ENCODE data around the gene SLC24A3.

The SLC24A3 gene

DNA sequence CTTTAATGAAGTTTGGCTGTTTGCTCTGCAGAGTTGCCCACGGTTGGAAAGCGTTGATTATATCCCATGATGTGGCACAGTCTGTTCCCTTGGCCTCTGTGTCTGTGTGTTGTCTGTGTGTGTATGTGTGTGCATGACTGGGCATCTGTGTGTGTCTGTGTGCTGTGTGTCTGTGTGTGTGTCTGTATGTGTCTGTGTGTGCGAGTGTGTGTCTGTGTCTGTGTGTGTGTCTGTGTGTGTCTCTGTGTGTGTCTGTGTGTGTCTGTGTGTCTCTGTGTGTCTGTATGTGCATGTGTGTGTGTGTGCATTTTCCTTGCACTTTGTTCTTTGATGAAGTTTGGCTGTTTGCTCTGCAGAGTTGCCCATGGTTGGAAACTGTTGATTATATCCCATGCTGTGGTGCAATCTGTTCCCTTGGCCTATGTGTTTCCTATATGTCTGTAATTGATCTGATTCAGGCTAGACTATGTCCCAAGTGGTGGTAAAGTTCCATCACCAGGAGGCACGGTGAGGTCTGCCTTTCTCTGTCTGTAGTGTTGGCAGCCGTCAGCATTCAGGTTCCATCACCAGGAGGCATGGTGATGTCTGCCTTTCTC, 467.6 kb downstream of the SLC24A3 start:
- no peak for DNase-seq (ENCODE audit: low read depth)

GRCh38 chr20:19682249-19682648, 469.8 kb downstream of the SLC24A3 start:
- DNase-seq (ENCODE audit: low read depth) = no peak

DNA sequence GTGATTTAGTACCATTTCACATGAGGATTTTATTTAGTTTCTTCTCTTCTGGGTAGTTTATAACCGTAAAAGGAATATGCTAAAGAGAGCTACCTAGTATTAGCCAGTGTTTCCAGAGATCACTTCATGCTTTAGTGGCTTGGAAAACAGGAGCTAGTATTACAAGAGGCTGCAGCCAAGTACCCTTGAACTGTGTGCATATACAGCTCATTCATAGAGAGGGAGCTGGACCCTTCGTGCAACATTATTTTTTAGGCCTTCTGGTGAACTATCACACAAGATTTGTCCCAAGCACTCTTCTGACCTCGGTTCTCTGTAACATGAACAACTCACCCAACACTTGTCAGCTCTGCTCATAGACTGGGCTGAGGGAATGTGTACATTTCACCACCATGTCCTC, 470.7 kb downstream of the SLC24A3 start:
- DNase-seq (ENCODE audit: low read depth) = no peak

DNA sequence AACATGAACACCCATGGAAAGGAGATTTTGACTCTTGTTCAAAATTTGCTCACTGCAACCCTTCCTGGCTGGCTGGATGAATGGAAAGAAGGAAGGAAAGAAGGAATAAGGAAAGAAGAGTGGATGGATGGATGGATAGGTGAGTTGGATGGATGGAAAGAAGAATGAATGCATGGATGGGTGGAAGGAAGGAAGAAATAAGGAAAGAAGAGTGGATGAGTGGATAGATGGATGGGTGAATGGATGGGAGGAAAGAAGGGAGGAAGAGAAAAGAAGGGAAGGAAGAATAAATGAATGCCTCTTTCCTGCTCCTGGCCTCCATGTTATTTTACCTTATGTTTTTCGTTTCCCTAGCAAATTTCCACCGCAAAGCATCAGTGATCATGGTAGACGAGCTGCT, 471.4 kb downstream of the SLC24A3 start:
- DNase-seq (ENCODE audit: low read depth) = no peak

GRCh38 chr20:19688031-19688806, 475.8 kb downstream of the SLC24A3 start:
- DNase-seq (ENCODE audit: low read depth) = no peak

GRCh38 chr20:19690462-19690861, 478.0 kb downstream of the SLC24A3 start:
- no peak for DNase-seq (ENCODE audit: low read depth)

DNA sequence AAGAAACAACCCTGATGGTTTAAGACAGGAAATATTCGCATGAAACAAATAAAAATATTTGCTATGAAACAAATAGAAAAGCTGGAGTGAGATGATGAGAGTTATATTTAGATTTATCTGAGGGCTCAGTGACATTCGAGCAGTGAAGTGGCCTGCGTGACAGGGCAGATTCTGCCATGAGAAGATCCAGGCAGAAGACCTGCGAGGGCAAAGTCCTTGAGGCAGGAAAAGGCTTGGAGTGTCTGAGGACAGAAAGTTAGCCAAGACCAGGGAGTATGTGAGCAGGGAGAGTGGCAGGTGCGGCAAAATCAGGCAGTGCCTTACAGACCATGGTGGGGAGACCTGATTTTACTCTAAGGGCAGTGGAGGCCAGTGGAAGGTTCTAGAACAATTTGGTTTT, 478.7 kb downstream of the SLC24A3 start:
- no peak for DNase-seq (ENCODE audit: low read depth)

DNA sequence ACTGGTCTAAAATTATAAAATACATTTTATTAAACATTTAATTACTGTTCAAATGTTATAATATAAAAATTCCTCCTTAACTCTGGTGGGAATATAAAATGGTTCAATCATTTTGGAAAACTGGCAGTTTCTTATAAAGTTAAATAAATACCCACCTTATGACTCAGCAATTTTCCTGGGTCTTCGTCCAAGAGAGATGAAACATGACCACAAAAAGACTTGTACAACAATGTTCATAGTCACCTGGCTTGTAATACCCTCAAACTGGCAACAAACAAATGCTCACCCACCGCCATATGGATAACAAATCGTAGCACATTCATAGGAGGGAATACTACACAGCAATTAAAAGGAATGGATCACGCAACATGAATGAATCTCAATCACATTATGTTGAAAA, 479.7 kb downstream of the SLC24A3 start:
- no peak for DNase-seq (ENCODE audit: low read depth)

GRCh38 chr20:19692685-19693119, 480.3 kb downstream of the SLC24A3 start:
- DNase-seq (ENCODE audit: low read depth) = peak; percentile 23

GRCh38 chr20:19693508-19693907, 481.1 kb downstream of the SLC24A3 start:
- DNase-seq (ENCODE audit: low read depth) = no peak

- no peak for DNase-seq (ENCODE audit: low read depth)
These were observed 482.6 kb downstream of the SLC24A3 start for GRCh38 chr20:19695081-19695480.

GRCh38 chr20:19696620-19697019, 484.2 kb downstream of the SLC24A3 start:
- DNase-seq (ENCODE audit: low read depth) = no peak

DNA sequence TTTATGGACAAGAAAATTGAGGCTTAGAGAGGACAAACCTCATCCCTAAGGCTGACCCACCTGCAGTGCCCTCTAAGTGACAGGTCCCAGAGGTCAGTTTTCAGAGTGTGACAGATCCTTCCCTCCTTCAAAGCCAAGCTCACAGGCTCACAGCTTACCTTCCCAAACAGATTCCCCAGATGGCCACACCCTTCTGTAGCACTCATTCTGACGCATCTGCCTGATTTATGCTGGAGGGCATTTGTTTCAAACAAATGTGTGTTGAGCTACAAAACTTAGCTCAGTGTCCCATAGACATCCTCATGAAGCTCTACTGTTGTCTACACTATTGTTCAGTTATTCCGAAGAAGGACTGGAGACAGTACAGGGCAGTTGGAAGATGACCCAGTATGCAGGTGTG, 485.0 kb downstream of the SLC24A3 start:
- DNase-seq (ENCODE audit: low read depth) = no peak

DNA sequence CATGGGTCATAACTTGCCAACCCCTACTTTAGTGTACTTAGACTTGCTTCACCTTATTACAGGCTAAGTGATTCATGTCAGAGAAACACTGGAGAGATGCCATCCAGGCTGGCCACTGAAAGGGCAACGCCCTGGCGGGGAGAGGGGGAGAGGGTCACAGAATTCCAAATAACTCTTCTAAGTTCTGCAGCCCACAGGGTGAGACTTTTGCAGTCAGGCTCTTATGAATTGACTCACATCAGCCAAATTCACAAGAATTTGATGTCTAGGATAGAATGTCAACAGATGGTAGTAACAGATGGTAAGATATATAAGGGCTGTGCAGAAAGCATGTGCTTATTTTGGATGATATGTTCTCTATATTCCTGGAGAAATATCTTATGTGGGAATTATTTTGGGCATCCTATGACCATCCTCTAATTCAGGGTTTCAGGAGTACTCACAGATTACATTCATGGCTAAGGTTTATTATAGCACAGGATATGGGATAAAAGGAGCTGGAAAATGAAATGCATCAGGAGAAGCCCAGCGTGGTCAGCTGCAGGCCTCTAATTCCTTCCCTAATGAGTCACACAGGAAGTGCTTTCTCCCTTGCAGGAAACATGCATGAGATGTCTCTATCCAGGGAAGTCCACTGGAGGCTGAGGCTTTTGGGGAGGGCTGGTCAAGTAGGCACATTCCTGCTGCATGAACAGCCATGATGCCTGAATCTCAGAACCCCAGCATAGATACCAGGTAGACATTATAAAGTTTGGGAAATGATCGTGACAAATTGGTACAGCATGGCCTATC, 486.9 kb downstream of the SLC24A3 start:
- DNase-seq (ENCODE audit: low read depth) = no peak

DNA sequence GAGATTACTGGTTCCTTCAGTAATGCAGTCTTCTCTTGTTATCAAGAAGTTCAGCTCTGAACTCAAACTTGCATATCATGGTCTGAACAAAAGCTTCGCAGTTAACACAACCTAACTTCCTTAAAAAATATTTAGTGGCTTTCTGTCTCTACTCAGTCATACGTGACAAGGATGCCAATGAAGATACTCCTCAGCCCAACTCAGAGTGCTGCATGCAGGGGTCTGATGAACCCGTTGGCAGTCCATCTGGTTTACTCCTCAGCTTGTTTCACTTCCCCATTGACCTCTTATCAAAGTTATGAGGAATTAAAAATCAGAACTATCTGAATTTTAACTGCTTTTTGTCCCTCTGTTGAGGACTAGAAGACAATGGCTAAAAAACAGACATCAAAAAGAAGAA, 489.0 kb downstream of the SLC24A3 start:
- DNase-seq (ENCODE audit: low read depth) = no peak

- DNase-seq (ENCODE audit: low read depth) = no peak
These were observed 494.0 kb downstream of the SLC24A3 start for GRCh38 chr20:19706463-19706862.

DNA sequence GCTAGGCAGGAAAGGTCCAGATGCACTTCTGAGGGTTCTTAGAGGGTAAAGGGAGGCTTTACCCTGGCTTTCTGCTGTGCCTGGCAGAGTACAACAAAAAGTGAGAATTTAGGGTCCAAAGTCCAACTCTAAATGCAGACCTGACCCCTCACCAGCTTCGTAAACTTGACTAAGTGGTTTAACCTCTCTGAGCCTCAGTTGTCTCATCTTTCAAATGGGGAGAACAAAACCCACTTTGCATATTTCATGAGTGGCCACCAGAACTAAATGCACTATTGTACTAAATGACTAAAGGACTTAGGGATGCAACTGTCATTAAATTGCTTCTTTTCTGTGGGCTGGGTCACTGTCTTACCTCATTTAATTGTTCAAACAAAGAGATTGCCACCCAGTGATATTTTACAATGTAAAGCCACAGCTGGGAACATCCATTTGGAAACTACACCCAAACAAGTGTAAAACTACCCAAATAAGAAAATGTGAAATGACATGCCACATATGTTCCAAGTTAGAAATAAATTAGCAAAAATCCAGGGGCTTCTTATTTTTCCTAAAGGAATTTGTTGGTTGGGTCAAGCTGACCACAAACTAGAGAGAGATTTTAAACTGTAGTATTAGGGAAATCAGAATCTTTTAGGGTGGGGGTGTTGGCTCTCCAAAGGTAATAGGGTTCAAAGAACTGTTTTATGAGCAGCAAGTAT, 497.3 kb downstream of the SLC24A3 start:
- no peak for DNase-seq (ENCODE audit: low read depth)

DNA sequence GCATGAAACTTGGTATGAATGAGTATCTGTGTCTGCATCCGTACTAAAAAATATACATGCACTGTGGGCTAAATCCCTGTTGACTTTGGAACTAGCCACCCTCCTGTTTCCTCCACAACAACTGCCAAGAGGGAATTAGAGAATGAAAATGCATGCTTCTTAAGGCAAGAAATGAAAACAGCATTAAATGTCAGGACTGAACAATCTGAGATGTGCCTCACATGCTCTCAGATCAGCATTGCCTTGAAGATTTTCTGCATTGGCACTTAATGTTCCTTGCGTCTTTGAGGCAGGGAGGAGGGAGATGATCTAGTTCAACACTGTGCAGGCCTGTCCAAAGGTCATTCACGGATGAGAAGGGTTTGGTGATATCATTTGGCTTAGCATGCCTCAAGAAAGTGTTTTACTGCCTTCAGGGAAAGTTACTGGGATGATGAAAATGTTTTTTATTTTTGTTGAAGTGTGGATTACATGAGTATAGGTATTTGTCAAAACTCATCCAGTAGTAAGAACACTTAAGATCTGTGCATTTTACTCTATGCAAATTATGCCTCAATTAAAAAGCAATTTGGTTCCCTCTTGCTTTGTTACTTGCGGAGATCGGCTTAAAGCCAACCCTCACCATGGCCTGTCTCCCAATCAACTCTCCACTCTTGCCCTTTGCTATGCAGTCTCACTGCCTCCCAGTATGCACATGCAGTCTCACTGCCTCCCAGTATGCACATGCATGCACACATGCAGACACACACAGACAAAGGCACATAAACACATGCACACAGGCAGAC, 498.1 kb downstream of the SLC24A3 start:
- no peak for DNase-seq (ENCODE audit: low read depth)

GRCh38 chr20:19711126-19711525, 498.7 kb downstream of the SLC24A3 start:
- DNase-seq (ENCODE audit: low read depth) = no peak

- no peak for DNase-seq (ENCODE audit: low read depth)
These were observed 500.3 kb downstream of the SLC24A3 start for GRCh38 chr20:19712721-19713260.

DNA sequence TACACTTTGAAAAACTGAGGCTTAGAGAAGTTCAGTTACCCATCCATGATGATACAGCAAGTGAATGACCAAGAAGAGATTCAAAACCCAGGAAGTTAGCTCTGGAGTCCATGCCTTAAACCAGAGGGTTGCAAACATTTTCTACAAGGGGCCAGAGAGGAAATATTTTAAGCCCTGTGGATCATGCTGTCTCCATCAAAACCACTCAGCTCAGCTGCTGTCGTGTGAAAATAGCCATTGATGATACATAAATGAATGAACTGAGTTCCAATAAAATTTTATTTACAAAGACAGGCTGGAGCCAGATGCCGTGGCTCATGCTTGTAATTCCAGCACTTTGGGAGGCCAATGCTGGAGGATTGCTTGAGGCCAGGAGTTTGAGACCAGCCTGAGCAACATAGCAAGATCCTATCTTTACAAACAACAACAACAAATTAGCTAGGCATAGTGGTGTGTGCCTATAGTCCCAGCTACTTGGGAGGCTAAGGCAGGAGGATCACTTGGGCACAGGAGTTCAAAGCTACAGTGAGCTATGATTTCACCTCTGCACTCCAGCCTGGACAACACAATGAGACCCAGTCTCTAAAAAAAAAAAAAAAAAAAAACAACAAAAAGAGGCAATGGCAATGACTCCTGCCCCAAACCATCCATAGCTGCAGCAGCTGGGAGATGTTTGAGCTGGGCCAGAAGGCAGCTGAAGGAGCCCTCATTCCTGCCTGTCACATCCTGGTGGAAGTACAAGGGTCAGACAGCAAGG, 501.6 kb downstream of the SLC24A3 start:
- no peak for DNase-seq (ENCODE audit: low read depth)
